Activated T-cell treated with anti-CD3 and anti-CD28 coated beads, Interleukin-2, amount 50 U/mL, for 48 hours (primary cell): Measurements from ENCODE around the gene FPGS.
"Not testable (repeated sequence)": the region's sequence is repeated elsewhere in the genome, so short reads cannot be mapped to it uniquely, and the experiment has no call there.

Source experiments
- DNase-seq, 2 experiments: peaks; one replicate each; pipeline ENCODE4 v3.0.0-alpha.2; 2020

Gene FPGS

GRCh38 chr9:127845619-127846018 is 42.9 kb downstream of the FPGS start:
- not testable (repeated sequence) for DNase-seq

- DNase-seq = no peak
Observed at GRCh38 chr9:127846443-127847177, 43.9 kb downstream of the FPGS start.

- no peak for DNase-seq
Observed at GRCh38 chr9:127847178-127847510, 44.5 kb downstream of the FPGS start.

GRCh38 chr9:127847833-127848755 is 45.4 kb downstream of the FPGS start:
- no peak for DNase-seq

GRCh38 chr9:127848756-127849504 is 46.2 kb downstream of the FPGS start:
- DNase-seq = no peak

- no peak for DNase-seq
Observed at GRCh38 chr9:127850286-127850830, 47.7 kb downstream of the FPGS start.

GRCh38 chr9:127852829-127853228 is 50.1 kb downstream of the FPGS start:
- DNase-seq = no peak

- DNase-seq = no peak
Observed at GRCh38 chr9:127853312-127854183, 50.9 kb downstream of the FPGS start.

- peak in 1 of 2 experiments; percentile 51 for DNase-seq
Observed at GRCh38 chr9:127854184-127854806, 51.6 kb downstream of the FPGS start, which contains the start of gene ENG. Gene ENG (minus strand): TSS chr9:127854658. CDS start chr9:127854355, 303 bp downstream.

- DNase-seq = no peak
Observed at GRCh38 chr9:127854960-127855359, 52.3 kb downstream of the FPGS start.

- DNase-seq = no peak
Observed at GRCh38 chr9:127855522-127855921, 52.8 kb downstream of the FPGS start.

- DNase-seq = no peak
Observed at GRCh38 chr9:127856094-127856728, 53.5 kb downstream of the FPGS start.

- DNase-seq = no peak
Observed at GRCh38 chr9:127856729-127857116, 54.0 kb downstream of the FPGS start.

- DNase-seq = no peak
Observed at GRCh38 chr9:127857278-127857677, 54.6 kb downstream of the FPGS start.

GRCh38 chr9:127858041-127858512 is 55.4 kb downstream of the FPGS start:
- DNase-seq = no peak

- no peak for DNase-seq
Observed at GRCh38 chr9:127860260-127860659, 57.6 kb downstream of the FPGS start.

- DNase-seq = no peak
Observed at GRCh38 chr9:127860779-127861178, 58.1 kb downstream of the FPGS start.

- peak; percentile 49 to 54 for DNase-seq
Observed at GRCh38 chr9:127862075-127863011, 59.7 kb downstream of the FPGS start.

- no peak for DNase-seq
Observed at GRCh38 chr9:127863191-127863621, 60.5 kb downstream of the FPGS start.
